Fibroblast of lung (primary cell): Measurements from ENCODE around the gene URB2. TPM values are rescaled to one million over a fixed set of nuclear protein-coding genes. Genes with fewer than 3 reads are reported as not detected.
"Not testable (repeated sequence)": the region's sequence is repeated elsewhere in the genome, so short reads cannot be mapped to it uniquely, and the experiment has no call there.

ENCODE experiments used
- DNase-seq, 2 donors: peaks; one replicate each; pipeline versions ENCODE4 v3.0.0 to v3.0.0-alpha.2; 2010; ENCODE audit warnings: low read depth in 2 of 2
- H2AFZ ChIP-seq: 2 replicates; pipeline ENCODE4 v1.5.1; 2012; ENCODE audit warnings: low read length, control low read depth, inconsistent platforms
- H3K27ac ChIP-seq: 2 replicates; pipeline ENCODE4 v1.5.1; 2011; ENCODE audit warnings: low read length, control low read depth; ENCODE audit not compliant: insufficient read depth
- H3K27me3 ChIP-seq: 2 replicates; pipeline ENCODE4 v1.5.1; 2011; ENCODE audit warnings: mild to moderate bottlenecking, low read length; ENCODE audit not compliant: control insufficient read depth, insufficient read depth
- H3K36me3 ChIP-seq: 2 replicates; pipeline ENCODE4 v1.5.1; 2011; ENCODE audit warnings: low read length; ENCODE audit not compliant: control insufficient read depth, insufficient read depth
- H3K4me1 ChIP-seq: 2 replicates; pipeline ENCODE4 v1.5.1; 2011; ENCODE audit warnings: low read length; ENCODE audit not compliant: control insufficient read depth, insufficient read depth; ENCODE audit errors: extremely low read depth
- H3K4me2 ChIP-seq: 2 replicates; pipeline ENCODE4 v1.5.1; 2011; ENCODE audit warnings: low read length, control low read depth; ENCODE audit not compliant: insufficient read depth; ENCODE audit errors: extremely low read depth
- H3K4me3 ChIP-seq, 4 experiments: fragments of 200-600 bp in 1 of 4; sonication (generic) in 1 of 4; replicated peaks in 1 of 4; 2 replicates each; pipeline ENCODE4 v1.5.1; 2011 to 2016; ENCODE audit warnings: low read length in 4 of 4, low read depth in 3 of 4, mild to moderate bottlenecking in 3 of 4, control low read depth in 2 of 4, inconsistent platforms in 1 of 4, mixed read lengths in 1 of 4; ENCODE audit not compliant: insufficient read depth in 1 of 4; ENCODE audit errors: control extremely low read depth in 1 of 4
- H3K79me2 ChIP-seq: 2 replicates; pipeline ENCODE4 v1.5.1; 2012; ENCODE audit warnings: mild to moderate bottlenecking, low read length, inconsistent platforms; ENCODE audit not compliant: control insufficient read depth, insufficient read depth
- H3K9ac ChIP-seq: 2 replicates; pipeline ENCODE4 v1.5.1; 2011; ENCODE audit warnings: mild to moderate bottlenecking, low read length, control low read depth; ENCODE audit not compliant: insufficient read depth
- H3K9me3 ChIP-seq: 2 replicates; pipeline ENCODE4 v1.5.1; 2012; ENCODE audit warnings: low read depth, low read length; ENCODE audit not compliant: control insufficient read depth, insufficient read depth
- H4K20me1 ChIP-seq: 2 replicates; pipeline ENCODE4 v1.5.1; 2011; ENCODE audit warnings: low read length; ENCODE audit not compliant: control insufficient read depth, insufficient read depth; ENCODE audit errors: extremely low read depth
- CTCF ChIP-seq, 2 donors: IDR thresholded peaks in 1 of 2; conservative IDR thresholded peaks in 1 of 2; 1 replicate in 1 of 2; 2 replicates in 1 of 2; pipeline ENCODE4 v1.5.1; 2011 to 2012; ENCODE audit warnings: low read length in 2 of 2, control low read depth in 1 of 2, inconsistent platforms in 1 of 2, low read depth in 1 of 2, mild to moderate bottlenecking in 1 of 2
- EZH2 ChIP-seq: IDR thresholded peaks from 2 replicates; pipeline ENCODE4 v1.5.1; 2012; ENCODE audit warnings: low read length, control low read depth, mild to moderate bottlenecking; ENCODE audit errors: missing control alignments
- polyA plus RNA-seq, 2 donors: library from polyadenylated mRNA; depleted of rRNA in 1 of 2; stranded (reverse) in 1 of 2; unstranded in 1 of 2; fragments of >200 nt; gene quantifications; 2 replicates each; pipeline ENCODE4 v1.2.1, GENCODE V29; 2011 to 2012; ENCODE audit warnings: missing spikeins in 1 of 2
- total RNA-seq: library from RNA; depleted of rRNA; stranded (reverse); fragments of >200 nt; gene quantifications from 2 replicates; pipeline ENCODE4 v1.2.1, GENCODE V29; 2014

Gene URB2
- total and polyA plus RNA-seq, 2 donors (not counting 1 experiment from before 2014, with no cell fraction given), result 5.2 to 8.8 TPM

GRCh38 chr1:229696385-229696784, 70.3 kb downstream of the URB2 start:
- no peaks in the 10 kb centered on the region for H3K79me2 ChIP-seq
- H3K9ac ChIP-seq, result no peak overlapping the region
- H3K4me2 ChIP-seq, result no peak overlapping the region
- no peaks in the 10 kb centered on the region for H4K20me1 ChIP-seq
- no peak for DNase-seq
- H3K9me3 ChIP-seq, result no peaks in the 10 kb centered on the region
- no peak overlapping the region for H2AFZ ChIP-seq
- no peak overlapping the region for H3K27ac ChIP-seq
- H3K27me3 ChIP-seq, result no peaks in the 10 kb centered on the region
- H3K4me3 ChIP-seq, result no peak overlapping the region
- no peak for TF ChIP-seq EZH2
- no peak for TF ChIP-seq CTCF (conservative IDR thresholded peaks at IDR 0.05 in 1 of 2, IDR thresholded peaks at IDR 0.05 in 1 of 2; ENCODE audit: low read depth in 1 of 2, low read length in 2 of 2)
- no peaks in the 10 kb centered on the region for H3K36me3 ChIP-seq
- no peaks in the 10 kb centered on the region for H3K4me1 ChIP-seq

- Histone ChIP-seq H3K4me2 (no peak overlapping the region), H3K9ac (no peak overlapping the region), H3K79me2 (no peaks in the 10 kb centered on the region), H3K27ac (no peak overlapping the region), H3K36me3 (no peaks in the 10 kb centered on the region), H3K4me3 (no peak overlapping the region), H3K9me3 (no peaks in the 10 kb centered on the region), H2AFZ (no peak overlapping the region), H3K27me3 (no peaks in the 10 kb centered on the region), H4K20me1 (no peaks in the 10 kb centered on the region), H3K4me1 (no peaks in the 10 kb centered on the region)
- no peak for TF ChIP-seq CTCF (conservative IDR thresholded peaks at IDR 0.05 in 1 of 2, IDR thresholded peaks at IDR 0.05 in 1 of 2; ENCODE audit: low read depth in 1 of 2, low read length in 2 of 2)
- no peak for TF ChIP-seq EZH2
- peak; percentile 9 to 47 for DNase-seq
Observed at GRCh38 chr1:229699613-229700267, 73.7 kb downstream of the URB2 start.

- H3K27me3 ChIP-seq, result no peaks in the 10 kb centered on the region
- H3K4me3 ChIP-seq, result no peak overlapping the region
- H3K27ac ChIP-seq, result no peak overlapping the region
- H4K20me1 ChIP-seq, result no peaks in the 10 kb centered on the region
- no peak for TF ChIP-seq CTCF (conservative IDR thresholded peaks at IDR 0.05 in 1 of 2, IDR thresholded peaks at IDR 0.05 in 1 of 2; ENCODE audit: low read depth in 1 of 2, low read length in 2 of 2)
- TF ChIP-seq EZH2, result no peak
- DNase-seq, result no peak
- H3K4me1 ChIP-seq, result no peaks in the 10 kb centered on the region
- H2AFZ ChIP-seq, result no peak overlapping the region
- no peak overlapping the region for H3K9ac ChIP-seq
- H3K79me2 ChIP-seq, result no peaks in the 10 kb centered on the region
- H3K4me2 ChIP-seq, result no peak overlapping the region
- H3K36me3 ChIP-seq, result no peaks in the 10 kb centered on the region
- H3K9me3 ChIP-seq, result no peaks in the 10 kb centered on the region
Observed at GRCh38 chr1:229704157-229704556, 78.1 kb downstream of the URB2 start.

- H3K36me3 ChIP-seq, H3K4me2 ChIP-seq, H3K4me3 ChIP-seq, H3K4me1 ChIP-seq, H3K27me3 ChIP-seq, H3K79me2 ChIP-seq, DNase-seq, H4K20me1 ChIP-seq, H2AFZ ChIP-seq, H3K27ac ChIP-seq, H3K9ac ChIP-seq, H3K9me3 ChIP-seq: not testable (repeated sequence)
Observed at GRCh38 chr1:229705152-229705551, 79.1 kb downstream of the URB2 start.

GRCh38 chr1:229707127-229707526, 81.1 kb downstream of the URB2 start:
- H3K27me3 ChIP-seq, H3K4me1 ChIP-seq, H4K20me1 ChIP-seq, H3K4me3 ChIP-seq, DNase-seq, H3K79me2 ChIP-seq, H3K9ac ChIP-seq, H2AFZ ChIP-seq, H3K36me3 ChIP-seq, H3K4me2 ChIP-seq, H3K27ac ChIP-seq, H3K9me3 ChIP-seq: not testable (repeated sequence)
